IMR-90 (cell line): ENCODE data around the gene SV2C. TPM values are rescaled to one million over a fixed set of nuclear protein-coding genes. Genes with fewer than 3 reads are reported as not detected.

Source experiments
- ATAC-seq: fragments of 200-7000 bp; cut with Tn5 transposase; 2 replicates; pipeline ENCODE4 v1.9.1; 2020; ENCODE audit warnings: low read depth, mild to moderate bottlenecking, moderate library complexity
- BruUV-seq: library from RNA; stranded (reverse); fragments of 400-500 nt; replicated peaks from 2 replicates; lab custom pipeline; 2021; lab: Mats Ljungman, UMichigan
- CTCF ChIA-PET: fragments of 300-600 bp; formaldehyde crosslinking; extraction: SDS; loops from one replicate; lab custom pipeline; 2021; ENCODE audit warnings: antibody characterized with exemption; lab: Yijun Ruan, JAX
- POLR2A ChIA-PET: fragments of 300-600 bp; sonication (Branson Sonifier 250); formaldehyde crosslinking; loops from one replicate; lab custom pipeline; 2022; ENCODE audit warnings: antibody characterized with exemption; ENCODE audit not compliant: unreplicated experiment; lab: Charles Lee
- DNase-seq: peaks from one replicate; pipeline ENCODE4 v3.0.0; 2013
- H2AFZ ChIP-seq: replicated peaks from 2 replicates; pipeline ENCODE3; 2013; ENCODE audit warnings: low read length, mild to moderate bottlenecking; ENCODE audit not compliant: poor library complexity
- H2AK5ac ChIP-seq: 2 replicates; pipeline ENCODE4 v1.6.1; 2013; ENCODE audit warnings: low read depth, low read length, inconsistent platforms
- H2AK9ac ChIP-seq: replicated peaks from 2 replicates; pipeline ENCODE3; 2013; ENCODE audit warnings: mild to moderate bottlenecking, low read depth, low read length, moderate library complexity; ENCODE audit not compliant: poor library complexity
- H2BK120ac ChIP-seq: 2 replicates; pipeline ENCODE4 v1.6.1; 2013; ENCODE audit warnings: low read depth, low read length, inconsistent platforms
- H2BK15ac ChIP-seq: 3 replicates; pipeline ENCODE4 v1.6.1; 2013; ENCODE audit warnings: low read depth, low read length, inconsistent platforms
- H2BK20ac ChIP-seq: 2 replicates; pipeline ENCODE4 v1.6.1; 2013; ENCODE audit warnings: low read depth, mild to moderate bottlenecking, inconsistent platforms, low read length, moderate library complexity
- H2BK5ac ChIP-seq: 2 replicates; pipeline ENCODE4 v1.6.1; 2013; ENCODE audit warnings: mild to moderate bottlenecking, low read depth, low read length, inconsistent platforms; ENCODE audit not compliant: poor library complexity, severe bottlenecking
- H3K14ac ChIP-seq: replicated peaks from 2 replicates; pipeline ENCODE4 v1.6.1; 2013; ENCODE audit warnings: low read depth, low read length, inconsistent platforms
- H3K18ac ChIP-seq: 2 replicates; pipeline ENCODE4 v1.6.1; 2013; ENCODE audit warnings: low read depth, low read length, control low read depth
- H3K23ac ChIP-seq: 2 replicates; pipeline ENCODE4 v1.6.1; 2013; ENCODE audit warnings: low read depth, low read length, inconsistent platforms
- H3K27ac ChIP-seq: 2 replicates; pipeline ENCODE4 v1.5.1; 2013; ENCODE audit warnings: mild to moderate bottlenecking, control low read depth, low read length; ENCODE audit not compliant: insufficient read depth
- H3K27me3 ChIP-seq: 2 replicates; pipeline ENCODE4 v1.6.1; 2013; ENCODE audit warnings: low read length; ENCODE audit not compliant: control insufficient read depth, insufficient read depth
- H3K36me3 ChIP-seq: 2 replicates; pipeline ENCODE4 v1.6.1; 2013; ENCODE audit warnings: low read length, mixed read lengths; ENCODE audit not compliant: control insufficient read depth, insufficient read depth
- H3K4ac ChIP-seq: 2 replicates; pipeline ENCODE4 v1.6.1; 2013; ENCODE audit warnings: low read depth, low read length, inconsistent platforms
- H3K4me1 ChIP-seq: 2 replicates; pipeline ENCODE4 v1.6.1; 2013; ENCODE audit warnings: low read length, mixed read lengths; ENCODE audit not compliant: control insufficient read depth, insufficient read depth
- H3K4me2 ChIP-seq: 2 replicates; pipeline ENCODE4 v1.6.1; 2013; ENCODE audit warnings: low read depth, mild to moderate bottlenecking, control low read depth, low read length, moderate library complexity
- H3K4me3 ChIP-seq: 2 replicates; pipeline ENCODE4 v1.5.1; 2013; ENCODE audit warnings: low read depth, mild to moderate bottlenecking, control low read depth, low read length, moderate library complexity; ENCODE audit not compliant: insufficient read depth
- H3K56ac ChIP-seq: 2 replicates; pipeline ENCODE4 v1.6.1; 2013; ENCODE audit warnings: low read length, inconsistent platforms; ENCODE audit not compliant: insufficient read depth; ENCODE audit errors: extremely low read depth
- H3K79me1 ChIP-seq, 2 experiments: 2 replicates each; pipeline ENCODE4 v1.6.1; 2013; ENCODE audit warnings: low read length in 2 of 2, inconsistent platforms in 1 of 2, low read depth in 1 of 2
- H3K9ac ChIP-seq: 2 replicates; pipeline ENCODE4 v1.6.1; 2013; ENCODE audit warnings: low read depth, low read length, control low read depth
- H3K9me1 ChIP-seq: 2 replicates; pipeline ENCODE4 v1.6.1; 2013; ENCODE audit warnings: low read length, inconsistent platforms; ENCODE audit not compliant: insufficient read depth
- H3K9me3 ChIP-seq: 2 replicates; pipeline ENCODE4 v1.6.1; 2013; ENCODE audit warnings: low read length; ENCODE audit not compliant: control insufficient read depth, insufficient read depth
- H4K20me1 ChIP-seq: 2 replicates; pipeline ENCODE4 v1.6.1; 2013; ENCODE audit warnings: low read length, inconsistent platforms; ENCODE audit not compliant: insufficient read depth
- H4K5ac ChIP-seq: 2 replicates; pipeline ENCODE4 v1.6.1; 2013; ENCODE audit warnings: mild to moderate bottlenecking, low read depth, low read length, control low read depth
- H4K8ac ChIP-seq, 2 experiments: 2 replicates each; pipeline ENCODE4 v1.6.1; 2013; ENCODE audit warnings: low read depth in 2 of 2, low read length in 2 of 2, control low read depth in 1 of 2, inconsistent platforms in 1 of 2
- H4K91ac ChIP-seq: 2 replicates; pipeline ENCODE4 v1.6.1; 2013; ENCODE audit warnings: low read depth, low read length, inconsistent platforms; ENCODE audit not compliant: insufficient read depth
- BHLHE40 ChIP-seq: fragments of 150-350 bp; IDR thresholded peaks from 2 replicates; pipeline ENCODE4 v1.6.1; 2016; ENCODE audit warnings: mild to moderate bottlenecking, low read depth, low read length
- CEBPB ChIP-seq: IDR thresholded peaks from 2 replicates; pipeline ENCODE4 v1.6.1; 2012; ENCODE audit warnings: low read depth, low read length, improper control_type of control experiment
- CHD1 ChIP-seq: IDR thresholded peaks from 2 replicates; pipeline ENCODE4 v1.6.1; 2012; ENCODE audit warnings: low read depth, low read length, improper control_type of control experiment
- FOS ChIP-seq: fragments of 150-350 bp; IDR thresholded peaks from 2 replicates; pipeline ENCODE4 v1.6.1; 2016; ENCODE audit warnings: low read depth, low read length
- MAFK ChIP-seq: IDR thresholded peaks from 2 replicates; pipeline ENCODE4 v1.6.1; 2012; ENCODE audit warnings: low read depth, low read length, improper control_type of control experiment
- MAZ ChIP-seq: IDR thresholded peaks from 2 replicates; pipeline ENCODE4 v1.6.1; 2012; ENCODE audit warnings: low read depth, mild to moderate bottlenecking, low read length, improper control_type of control experiment, moderate library complexity, borderline replicate concordance
- MXI1 ChIP-seq: IDR thresholded peaks from 2 replicates; pipeline ENCODE4 v1.6.1; 2012; ENCODE audit warnings: low read depth, mild to moderate bottlenecking, low read length, moderate library complexity, borderline replicate concordance
- NFE2L2 ChIP-seq: fragments of 150-350 bp; IDR thresholded peaks from 2 replicates; pipeline ENCODE4 v1.6.1; 2016; ENCODE audit warnings: low read depth, mild to moderate bottlenecking, low read length
- POLR2A ChIP-seq: IDR thresholded peaks from 2 replicates; pipeline ENCODE4 v1.6.1; 2012; ENCODE audit warnings: mild to moderate bottlenecking, low read depth, low read length
- RAD21 ChIP-seq: IDR thresholded peaks from 2 replicates; pipeline ENCODE4 v1.6.1; 2012; ENCODE audit warnings: low read length, improper control_type of control experiment
- RCOR1 ChIP-seq: IDR thresholded peaks from 2 replicates; pipeline ENCODE4 v1.6.1; 2012; ENCODE audit warnings: mild to moderate bottlenecking, low read length, improper control_type of control experiment; ENCODE audit not compliant: insufficient replicate concordance
- RFX5 ChIP-seq: IDR thresholded peaks from 2 replicates; pipeline ENCODE4 v1.8.0; 2012; ENCODE audit warnings: low read depth, mild to moderate bottlenecking, low read length, moderate library complexity
- SMC3 ChIP-seq: fragments of 150-350 bp; IDR thresholded peaks from 2 replicates; pipeline ENCODE4 v1.6.1; 2016; ENCODE audit warnings: low read depth, mild to moderate bottlenecking, antibody characterized with exemption, low read length, moderate library complexity
- WGBS, 2 experiments: methylation state at CpG; one replicate each; pipeline versions ENCODE4 v1.1.5 to v1.1.7; 2013; ENCODE audit warnings: missing lambda C conversion rate in 2 of 2; ENCODE audit not compliant: insufficient read length in 1 of 2; ENCODE audit errors: extremely low coverage in 2 of 2; 5-methylcytosine and 5-hydroxymethylcytosine counted together
- dilution Hi-C: fragments of 300-500 bp; cut with HindIII; formaldehyde crosslinking; loops from one replicate; pipeline ENCODE4 v1.14.3; 2018; ENCODE audit warnings: low sequenced_read_pairs; ENCODE audit not compliant: unreplicated experiment
- in situ Hi-C: fragments of 300-500 bp; cut with MboI; formaldehyde crosslinking; loops from 3 replicates; pipeline ENCODE4 v1.14.3; 2019; ENCODE audit warnings: low sequenced_read_pairs, inconsistent platforms, mixed read lengths
- intact Hi-C: fragments of 100-400 bp; cut with micrococcal nuclease; formaldehyde crosslinking; loops from 2 replicates; pipeline ENCODE4 v1.10.0; 2022
- polyA plus RNA-seq, 3 experiments: library from polyadenylated mRNA; depleted of rRNA; stranded (reverse); fragments of >200 nt; gene quantifications; 2 replicates each; pipeline ENCODE4 v1.2.3, GENCODE V29; 2012; ENCODE audit warnings: low replicate concordance in 1 of 3
- total RNA-seq: library from RNA; depleted of rRNA; stranded (reverse); fragments of >200 nt; gene quantifications from 2 replicates; pipeline ENCODE4 v1.2.3, GENCODE V29; 2012
- TF ChIP-seq, protein P1 (sequence below): conservative IDR thresholded peaks from 2 replicates; pipeline ENCODE4 v1.5.1; 2012; ENCODE audit warnings: mild to moderate bottlenecking, low read depth, low read length, improper control_type of control experiment
- TF ChIP-seq, protein P2 (sequence below): fragments of 150-350 bp; IDR thresholded peaks from 2 replicates; pipeline ENCODE4 v1.6.1; 2017; ENCODE audit warnings: mild to moderate bottlenecking, antibody characterized with exemption, low read length, low read depth
- TF ChIP-seq, protein P3 (sequence below): fragments of 150-350 bp; IDR thresholded peaks from 2 replicates; pipeline ENCODE4 v1.6.1; 2016; ENCODE audit warnings: low read depth, mild to moderate bottlenecking, low read length, moderate library complexity, borderline replicate concordance

The SV2C gene
- total and polyA plus RNA-seq, 2 of the 4 experiments (the other 2 are of a cell fraction): not detected

GRCh38 chr5:76221311-76221710, 138.1 kb downstream of the SV2C start:
- H3K4me2 ChIP-seq: no peak overlapping the region
- dilution Hi-C loops: no loop called here
- no peak overlapping the region for H3K9ac ChIP-seq
- intact Hi-C loops: no loop called here
- H3K36me3 ChIP-seq: no peaks in the 10 kb centered on the region
- in situ Hi-C loops: no loop called here
- H2BK120ac ChIP-seq: no peak overlapping the region
- no peak overlapping the region for H2AK9ac ChIP-seq
- H4K91ac ChIP-seq: no peak overlapping the region
- ChIA-PET POLR2A (no interaction called here), CTCF (no interaction called here)
- H3K27me3 ChIP-seq: no peaks in the 10 kb centered on the region
- no peaks in the 10 kb centered on the region for H3K9me3 ChIP-seq
- H4K8ac ChIP-seq: no peak overlapping the region
- DNase-seq (no peak), ATAC-seq (no peak)
- H2BK5ac ChIP-seq: no peak overlapping the region
- no peak overlapping the region for H2BK15ac ChIP-seq
- H3K56ac ChIP-seq: no peak overlapping the region
- H3K14ac ChIP-seq: no peak overlapping the region
- no peak overlapping the region for H2AK5ac ChIP-seq
- BruUV-seq: no TSS peak
- H3K4me3 ChIP-seq: no peak overlapping the region
- WGBS, 2 experiments: no CpG with 5 or more reads among the region's 4 CpGs
- H4K20me1 ChIP-seq: no peaks in the 10 kb centered on the region
- H4K5ac ChIP-seq: no peak overlapping the region
- H2BK20ac ChIP-seq: no peak overlapping the region
- H3K27ac ChIP-seq: no peak overlapping the region
- no peak overlapping the region for H3K18ac ChIP-seq
- no peaks in the 10 kb centered on the region for H3K79me1 ChIP-seq
- no peak overlapping the region for H3K4ac ChIP-seq
- no peaks in the 10 kb centered on the region for H3K4me1 ChIP-seq
- no peak overlapping the region for H2AFZ ChIP-seq
- TF ChIP-seq NFE2L2 (no peak), RFX5 (no peak), MAZ (no peak), CHD1 (no peak), RCOR1 (no peak), MAFK (no peak), CEBPB (no peak), POLR2A (no peak), SMC3 (no peak), MXI1 (no peak), FOS (no peak), RAD21 (no peak), BHLHE40 (no peak)
- TF ChIP-seq, protein P1, sequence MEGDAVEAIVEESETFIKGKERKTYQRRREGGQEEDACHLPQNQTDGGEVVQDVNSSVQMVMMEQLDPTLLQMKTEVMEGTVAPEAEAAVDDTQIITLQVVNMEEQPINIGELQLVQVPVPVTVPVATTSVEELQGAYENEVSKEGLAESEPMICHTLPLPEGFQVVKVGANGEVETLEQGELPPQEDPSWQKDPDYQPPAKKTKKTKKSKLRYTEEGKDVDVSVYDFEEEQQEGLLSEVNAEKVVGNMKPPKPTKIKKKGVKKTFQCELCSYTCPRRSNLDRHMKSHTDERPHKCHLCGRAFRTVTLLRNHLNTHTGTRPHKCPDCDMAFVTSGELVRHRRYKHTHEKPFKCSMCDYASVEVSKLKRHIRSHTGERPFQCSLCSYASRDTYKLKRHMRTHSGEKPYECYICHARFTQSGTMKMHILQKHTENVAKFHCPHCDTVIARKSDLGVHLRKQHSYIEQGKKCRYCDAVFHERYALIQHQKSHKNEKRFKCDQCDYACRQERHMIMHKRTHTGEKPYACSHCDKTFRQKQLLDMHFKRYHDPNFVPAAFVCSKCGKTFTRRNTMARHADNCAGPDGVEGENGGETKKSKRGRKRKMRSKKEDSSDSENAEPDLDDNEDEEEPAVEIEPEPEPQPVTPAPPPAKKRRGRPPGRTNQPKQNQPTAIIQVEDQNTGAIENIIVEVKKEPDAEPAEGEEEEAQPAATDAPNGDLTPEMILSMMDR: no peak
- TF ChIP-seq, protein P2, sequence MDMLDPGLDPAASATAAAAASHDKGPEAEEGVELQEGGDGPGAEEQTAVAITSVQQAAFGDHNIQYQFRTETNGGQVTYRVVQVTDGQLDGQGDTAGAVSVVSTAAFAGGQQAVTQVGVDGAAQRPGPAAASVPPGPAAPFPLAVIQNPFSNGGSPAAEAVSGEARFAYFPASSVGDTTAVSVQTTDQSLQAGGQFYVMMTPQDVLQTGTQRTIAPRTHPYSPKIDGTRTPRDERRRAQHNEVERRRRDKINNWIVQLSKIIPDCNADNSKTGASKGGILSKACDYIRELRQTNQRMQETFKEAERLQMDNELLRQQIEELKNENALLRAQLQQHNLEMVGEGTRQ: no peak
- TF ChIP-seq, protein P3, sequence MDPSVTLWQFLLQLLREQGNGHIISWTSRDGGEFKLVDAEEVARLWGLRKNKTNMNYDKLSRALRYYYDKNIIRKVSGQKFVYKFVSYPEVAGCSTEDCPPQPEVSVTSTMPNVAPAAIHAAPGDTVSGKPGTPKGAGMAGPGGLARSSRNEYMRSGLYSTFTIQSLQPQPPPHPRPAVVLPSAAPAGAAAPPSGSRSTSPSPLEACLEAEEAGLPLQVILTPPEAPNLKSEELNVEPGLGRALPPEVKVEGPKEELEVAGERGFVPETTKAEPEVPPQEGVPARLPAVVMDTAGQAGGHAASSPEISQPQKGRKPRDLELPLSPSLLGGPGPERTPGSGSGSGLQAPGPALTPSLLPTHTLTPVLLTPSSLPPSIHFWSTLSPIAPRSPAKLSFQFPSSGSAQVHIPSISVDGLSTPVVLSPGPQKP: no peak
- H3K23ac ChIP-seq: no peak overlapping the region
- no peaks in the 10 kb centered on the region for H3K9me1 ChIP-seq
